GM10266 (cell line): ENCODE measurements around the gene RBFOX1.

Source experiments
- DNase-seq: peaks from one replicate; pipeline ENCODE4 v3.0.0; 2012; ENCODE audit errors: extremely low spot score
- CTCF ChIP-seq: IDR thresholded peaks from 2 replicates; pipeline ENCODE4 v1.5.1; 2012; ENCODE audit warnings: mild to moderate bottlenecking, low read depth; ENCODE audit not compliant: control insufficient read depth, insufficient read depth; ENCODE audit errors: missing control alignments

Gene RBFOX1

DNA sequence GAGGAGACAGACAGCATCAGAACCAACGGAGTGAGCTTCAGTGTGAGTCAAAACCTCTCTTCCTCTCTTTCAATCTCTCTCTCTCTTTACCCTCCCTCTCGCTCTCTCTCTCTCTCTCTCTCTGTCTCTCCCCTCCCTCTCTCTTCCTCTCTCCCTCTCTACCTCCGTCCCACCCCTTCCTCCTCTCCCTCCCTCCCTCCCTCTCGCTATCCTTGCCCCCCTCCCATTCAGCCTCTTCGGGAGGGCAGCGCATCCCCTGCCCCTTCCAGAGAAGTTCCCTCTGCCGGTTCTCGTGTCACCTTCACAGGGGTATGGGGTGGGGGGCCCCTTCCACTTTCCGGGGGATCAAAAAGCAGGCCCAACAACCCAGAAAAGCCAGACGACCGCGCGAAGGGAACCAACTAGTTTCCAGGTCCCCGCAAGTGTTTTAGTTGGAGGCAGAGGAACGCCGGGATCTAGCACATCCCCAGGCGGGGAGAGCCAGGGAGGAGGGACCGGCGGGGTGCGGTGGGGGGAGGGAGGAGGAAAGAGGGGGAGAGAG, 28.9 kb upstream of the RBFOX1 start:
- TF ChIP-seq CTCF: no peak
- DNase-seq: no peak

DNA sequence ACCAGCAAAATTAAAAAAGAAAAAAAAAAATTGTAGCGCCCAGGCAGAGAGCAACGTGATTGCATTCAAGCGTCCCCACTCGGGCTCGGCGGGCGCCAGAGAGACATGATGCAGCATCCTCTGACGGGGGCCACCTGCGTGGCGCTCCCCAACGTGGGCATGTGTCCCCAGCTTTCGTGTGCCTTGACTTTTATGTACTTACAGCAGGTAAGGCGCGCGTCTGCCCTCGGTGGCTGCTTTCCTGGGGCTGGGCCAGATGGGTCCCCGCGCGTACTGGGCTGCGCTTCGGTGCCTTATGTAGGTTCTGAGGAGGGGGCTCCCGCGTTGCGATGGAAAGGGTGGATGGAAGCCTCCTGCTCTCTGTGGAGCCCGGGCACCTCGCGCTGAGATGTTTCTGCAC, 28.4 kb upstream of the RBFOX1 start:
- DNase-seq: no peak
- TF ChIP-seq CTCF: no peak

- no peak for DNase-seq
- no peak for TF ChIP-seq CTCF
Observed at GRCh38 chr16:7304958-7305357, 27.7 kb upstream of the RBFOX1 start.

DNA sequence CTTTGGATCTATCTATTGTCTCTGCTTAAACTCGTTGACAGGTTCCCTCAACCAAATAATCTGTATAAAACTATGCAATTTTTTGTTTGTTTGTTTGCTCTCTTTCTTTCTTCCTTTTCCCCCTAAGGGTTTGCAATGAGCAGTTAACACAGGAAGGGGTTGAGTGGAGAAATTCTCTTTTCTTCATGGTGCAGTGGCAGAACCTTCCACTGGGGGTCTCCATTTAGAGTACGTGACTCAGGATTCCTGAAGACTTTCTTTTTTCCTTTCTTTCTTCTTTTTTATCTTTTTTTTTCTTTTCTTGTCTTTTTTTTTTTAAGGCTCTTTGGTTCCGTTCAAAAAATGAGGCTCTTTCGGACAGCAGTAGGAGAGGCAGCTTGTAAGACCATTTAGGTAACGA, 19.5 kb upstream of the RBFOX1 start:
- no peak for DNase-seq

DNA sequence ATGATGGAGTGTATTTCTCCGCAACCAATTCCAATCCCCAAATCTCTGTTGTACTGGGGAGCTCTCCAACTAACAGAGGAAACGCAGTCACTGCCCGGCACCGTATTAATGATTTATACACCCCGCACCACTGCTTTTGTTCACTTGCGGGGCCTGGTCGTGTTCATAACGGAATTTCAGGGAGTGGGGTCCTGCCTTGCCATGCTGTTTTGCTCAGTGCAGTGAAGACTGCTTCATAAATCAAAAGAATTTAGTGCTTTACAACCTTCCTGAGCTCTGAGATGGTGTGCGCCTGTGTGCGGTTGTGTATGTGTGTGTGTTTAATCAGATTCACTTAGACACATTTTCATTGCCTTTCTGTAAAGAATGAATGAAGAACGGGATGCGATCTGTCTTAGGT, 18.5 kb upstream of the RBFOX1 start:
- no peak for DNase-seq
- no peak for TF ChIP-seq CTCF

More for the DNA sequence above, 19.5 kb upstream of the RBFOX1 start:
- no peak for TF ChIP-seq CTCF

GRCh38 chr16:7315813-7316212, 16.8 kb upstream of the RBFOX1 start:
- TF ChIP-seq CTCF: no peak
- no peak for DNase-seq

GRCh38 chr16:7316281-7316888, 16.3 kb upstream of the RBFOX1 start:
- DNase-seq: no peak
- TF ChIP-seq CTCF: no peak
